BE2C (cell line): Measurements from ENCODE around the gene THNSL1.

Experiments used
- DNase-seq: peaks from one replicate; pipeline ENCODE4 v3.0.0-alpha.2; 2020
- H3K27me3 ChIP-seq: fragments of 250-450 bp; sonication (Bioruptor Pico); 2 replicates; pipeline ENCODE4 v1.5.1; 2020; ENCODE audit warnings: mild to moderate bottlenecking
- H3K36me3 ChIP-seq: fragments of 250-450 bp; sonication (Bioruptor Pico); 2 replicates; pipeline ENCODE4 v1.5.1; 2020; ENCODE audit warnings: mild to moderate bottlenecking
- H3K4me1 ChIP-seq: fragments of 250-450 bp; sonication (Bioruptor Pico); 2 replicates; pipeline ENCODE4 v1.5.1; 2020
- H3K4me3 ChIP-seq: 2 replicates; pipeline ENCODE4 v1.5.1; 2011; ENCODE audit warnings: low read depth, low read length
- H3K9me3 ChIP-seq: fragments of 250-450 bp; sonication (Bioruptor Pico); 2 replicates; pipeline ENCODE4 v1.5.1; 2020
- TF ChIP-seq, protein P1 (sequence below): IDR thresholded peaks from 2 replicates; pipeline ENCODE4 v1.5.1; 2012; ENCODE audit warnings: mild to moderate bottlenecking, low read depth, low read length

THNSL1 gene

DNA sequence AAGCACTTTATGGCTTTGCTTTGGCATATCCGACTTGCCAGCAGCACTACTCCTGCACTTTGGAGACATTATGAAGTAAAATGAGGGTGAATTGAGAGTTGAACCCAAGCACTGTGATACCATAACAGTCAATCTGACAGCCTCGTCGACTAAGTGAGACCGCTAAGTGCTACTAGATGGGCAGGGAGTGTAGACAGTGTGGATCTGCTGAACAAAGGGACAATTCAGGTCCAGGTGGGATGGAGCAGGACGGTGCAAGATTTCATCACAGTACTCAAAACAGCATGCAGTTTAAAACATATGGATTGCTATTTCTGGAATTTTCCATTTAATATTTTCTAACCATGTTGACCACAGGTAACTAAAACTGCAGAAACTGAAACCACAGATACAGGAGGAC lies 43.2 kb upstream of the THNSL1 start:
- H3K36me3 ChIP-seq = no peaks in the 10 kb centered on the region
- no peaks in the 10 kb centered on the region for H3K9me3 ChIP-seq
- H3K27me3 ChIP-seq = no peaks in the 10 kb centered on the region
- no peak overlapping the region for H3K4me3 ChIP-seq
- DNase-seq = no peak
- TF ChIP-seq, protein P1, sequence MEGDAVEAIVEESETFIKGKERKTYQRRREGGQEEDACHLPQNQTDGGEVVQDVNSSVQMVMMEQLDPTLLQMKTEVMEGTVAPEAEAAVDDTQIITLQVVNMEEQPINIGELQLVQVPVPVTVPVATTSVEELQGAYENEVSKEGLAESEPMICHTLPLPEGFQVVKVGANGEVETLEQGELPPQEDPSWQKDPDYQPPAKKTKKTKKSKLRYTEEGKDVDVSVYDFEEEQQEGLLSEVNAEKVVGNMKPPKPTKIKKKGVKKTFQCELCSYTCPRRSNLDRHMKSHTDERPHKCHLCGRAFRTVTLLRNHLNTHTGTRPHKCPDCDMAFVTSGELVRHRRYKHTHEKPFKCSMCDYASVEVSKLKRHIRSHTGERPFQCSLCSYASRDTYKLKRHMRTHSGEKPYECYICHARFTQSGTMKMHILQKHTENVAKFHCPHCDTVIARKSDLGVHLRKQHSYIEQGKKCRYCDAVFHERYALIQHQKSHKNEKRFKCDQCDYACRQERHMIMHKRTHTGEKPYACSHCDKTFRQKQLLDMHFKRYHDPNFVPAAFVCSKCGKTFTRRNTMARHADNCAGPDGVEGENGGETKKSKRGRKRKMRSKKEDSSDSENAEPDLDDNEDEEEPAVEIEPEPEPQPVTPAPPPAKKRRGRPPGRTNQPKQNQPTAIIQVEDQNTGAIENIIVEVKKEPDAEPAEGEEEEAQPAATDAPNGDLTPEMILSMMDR = no peak
- no peaks in the 10 kb centered on the region for H3K4me1 ChIP-seq

DNA sequence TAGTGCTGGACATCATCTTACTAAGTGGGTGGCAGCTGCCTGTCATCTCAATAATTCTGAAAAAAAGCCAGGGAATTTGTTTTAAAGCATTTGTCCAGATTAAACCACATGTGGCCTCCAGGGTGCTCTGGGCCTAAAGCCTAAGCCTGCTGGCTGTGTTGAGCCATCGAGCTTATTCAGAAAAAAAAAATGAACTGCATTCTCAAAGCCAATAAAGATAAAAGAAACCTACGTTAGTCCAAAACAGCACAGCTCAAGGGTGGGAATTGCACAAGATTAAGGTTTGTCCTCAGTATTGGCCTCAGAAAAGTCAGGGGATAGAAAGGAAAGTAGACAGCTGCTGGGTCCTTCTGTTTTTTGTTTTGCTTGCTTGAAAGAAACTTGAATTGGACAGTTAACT lies 41.4 kb upstream of the THNSL1 start:
- TF ChIP-seq, protein P1 = no peak
- no peak for DNase-seq
- no peaks in the 10 kb centered on the region for H3K27me3 ChIP-seq
- no peaks in the 10 kb centered on the region for H3K36me3 ChIP-seq
- no peaks in the 10 kb centered on the region for H3K4me1 ChIP-seq
- H3K9me3 ChIP-seq = no peaks in the 10 kb centered on the region
- no peak overlapping the region for H3K4me3 ChIP-seq

DNA sequence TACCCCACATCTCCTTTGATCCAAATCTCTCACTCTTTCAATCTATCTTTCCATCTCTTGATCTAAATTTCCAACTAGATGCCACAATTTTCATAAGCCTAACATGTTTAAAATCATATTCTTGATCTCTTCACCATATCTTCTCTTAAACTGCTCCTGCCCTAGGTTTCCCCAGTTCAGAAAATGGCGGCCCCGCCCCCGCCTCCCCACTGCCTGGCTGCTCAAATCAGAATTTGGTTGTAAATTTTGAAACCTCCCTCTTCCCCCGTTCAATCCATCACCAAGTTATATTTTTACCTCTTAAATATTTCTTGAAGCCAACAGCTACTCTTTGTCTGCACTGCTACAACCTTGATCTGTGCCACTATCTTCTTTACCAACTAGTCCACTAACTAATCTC lies 36.7 kb upstream of the THNSL1 start:
- no peak overlapping the region for H3K4me3 ChIP-seq
- H3K36me3 ChIP-seq = no peaks in the 10 kb centered on the region
- H3K27me3 ChIP-seq = no peaks in the 10 kb centered on the region
- no peaks in the 10 kb centered on the region for H3K4me1 ChIP-seq
- DNase-seq = no peak
- no peaks in the 10 kb centered on the region for H3K9me3 ChIP-seq
- TF ChIP-seq, protein P1 = no peak

DNA sequence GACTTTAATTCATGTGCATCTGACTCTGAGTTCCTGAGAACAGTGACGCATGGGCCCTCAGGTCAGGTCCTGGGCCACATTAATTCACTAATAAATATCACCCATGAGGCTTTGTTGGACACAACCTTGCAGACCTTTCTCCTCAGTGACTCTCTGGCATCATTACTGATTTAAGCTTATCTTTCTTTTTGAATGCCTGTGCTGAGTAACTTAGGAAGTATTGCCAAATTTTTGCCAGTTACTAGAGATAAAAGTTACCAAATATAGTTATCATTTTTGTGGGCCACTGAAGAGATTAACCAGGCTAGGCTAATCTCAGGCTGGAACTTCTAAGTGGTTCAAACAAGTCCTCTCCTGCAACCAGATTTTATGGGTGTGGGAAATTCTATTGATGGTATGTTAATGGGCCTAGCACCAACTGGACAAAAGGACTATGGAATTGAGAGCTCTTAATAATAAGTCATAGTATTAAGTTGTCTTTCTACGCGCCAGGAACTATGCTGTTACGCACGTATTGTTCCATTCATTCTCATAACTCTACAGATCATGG lies 35.2 kb upstream of the THNSL1 start:
- Histone ChIP-seq H3K4me1 (no peaks in the 10 kb centered on the region), H3K4me3 (no peak overlapping the region), H3K9me3 (no peaks in the 10 kb centered on the region), H3K36me3 (no peaks in the 10 kb centered on the region), H3K27me3 (no peaks in the 10 kb centered on the region)
- TF ChIP-seq, protein P1 = no peak
- DNase-seq = no peak

DNA sequence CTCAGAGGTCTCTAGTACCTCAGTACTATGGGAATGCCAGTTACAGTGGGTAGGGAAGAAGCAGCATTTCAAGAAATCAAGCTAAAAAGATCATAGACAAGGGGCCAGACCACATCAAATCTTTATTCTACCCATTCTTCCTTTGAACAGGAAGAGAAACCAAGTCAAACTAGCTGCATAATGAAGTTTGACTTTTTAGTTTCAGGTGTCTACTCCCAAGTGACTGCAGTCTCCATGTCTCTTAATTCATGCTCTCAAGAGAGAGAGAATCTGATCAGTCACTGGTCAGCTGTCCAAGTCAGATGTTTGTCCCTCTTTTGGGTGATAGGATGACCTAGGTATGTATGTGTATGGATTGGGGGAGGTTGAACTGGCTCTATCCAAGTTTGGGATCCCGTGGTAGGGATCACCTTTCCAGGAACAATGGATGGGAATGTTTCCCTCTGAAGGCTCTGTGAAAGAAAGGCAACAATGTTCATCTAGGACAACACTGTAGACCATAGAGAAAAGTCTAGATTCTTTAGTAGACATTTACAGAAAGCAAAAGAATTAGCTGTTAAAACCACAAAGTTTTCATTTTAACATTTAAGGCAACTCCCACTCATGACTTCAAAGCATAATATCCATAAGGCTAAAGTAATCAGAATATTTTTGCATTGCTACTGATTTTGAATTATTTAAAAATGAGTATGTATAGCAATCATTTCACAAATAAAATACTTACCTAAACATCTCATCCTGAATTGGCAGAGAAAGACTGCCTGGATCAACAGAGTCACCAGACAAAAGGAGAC lies 33.9 kb upstream of the THNSL1 start:
- DNase-seq = no peak
- Histone ChIP-seq H3K27me3 (no peaks in the 10 kb centered on the region), H3K36me3 (no peaks in the 10 kb centered on the region), H3K9me3 (no peaks in the 10 kb centered on the region), H3K4me3 (no peak overlapping the region), H3K4me1 (no peaks in the 10 kb centered on the region)
- TF ChIP-seq, protein P1 = no peak

DNA sequence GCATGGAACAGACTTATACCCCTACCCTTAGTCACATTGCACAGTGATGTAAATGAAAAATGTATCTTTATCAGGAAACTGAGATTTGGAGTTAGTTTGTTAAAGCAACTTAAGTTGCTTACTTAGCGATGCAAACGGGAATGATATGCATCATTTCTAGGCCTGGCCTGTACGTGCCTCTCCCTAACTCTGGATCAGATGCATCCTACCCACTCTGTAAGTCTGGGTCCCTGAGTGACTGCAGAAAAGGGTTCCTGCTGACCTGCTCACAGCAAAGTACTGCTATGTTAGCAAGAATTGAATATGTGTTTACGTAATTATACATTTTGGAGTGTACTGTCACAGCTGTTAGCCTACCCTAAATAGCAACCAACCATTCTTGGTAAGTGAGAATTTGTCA lies 33.3 kb upstream of the THNSL1 start:
- H3K9me3 ChIP-seq = no peaks in the 10 kb centered on the region
- no peaks in the 10 kb centered on the region for H3K36me3 ChIP-seq
- TF ChIP-seq, protein P1 = no peak
- DNase-seq = no peak
- H3K4me3 ChIP-seq = no peak overlapping the region
- H3K27me3 ChIP-seq = no peaks in the 10 kb centered on the region
- H3K4me1 ChIP-seq = no peaks in the 10 kb centered on the region
